Measurements from ENCODE around the gene CARD10. TPM values are rescaled to one million over a fixed set of nuclear protein-coding genes. Genes with fewer than 3 reads are reported as not detected.

CARD10 gene
- total RNA-seq, 2 donors from 2014 or later, result 17.4 to 28.7 TPM

DNA sequence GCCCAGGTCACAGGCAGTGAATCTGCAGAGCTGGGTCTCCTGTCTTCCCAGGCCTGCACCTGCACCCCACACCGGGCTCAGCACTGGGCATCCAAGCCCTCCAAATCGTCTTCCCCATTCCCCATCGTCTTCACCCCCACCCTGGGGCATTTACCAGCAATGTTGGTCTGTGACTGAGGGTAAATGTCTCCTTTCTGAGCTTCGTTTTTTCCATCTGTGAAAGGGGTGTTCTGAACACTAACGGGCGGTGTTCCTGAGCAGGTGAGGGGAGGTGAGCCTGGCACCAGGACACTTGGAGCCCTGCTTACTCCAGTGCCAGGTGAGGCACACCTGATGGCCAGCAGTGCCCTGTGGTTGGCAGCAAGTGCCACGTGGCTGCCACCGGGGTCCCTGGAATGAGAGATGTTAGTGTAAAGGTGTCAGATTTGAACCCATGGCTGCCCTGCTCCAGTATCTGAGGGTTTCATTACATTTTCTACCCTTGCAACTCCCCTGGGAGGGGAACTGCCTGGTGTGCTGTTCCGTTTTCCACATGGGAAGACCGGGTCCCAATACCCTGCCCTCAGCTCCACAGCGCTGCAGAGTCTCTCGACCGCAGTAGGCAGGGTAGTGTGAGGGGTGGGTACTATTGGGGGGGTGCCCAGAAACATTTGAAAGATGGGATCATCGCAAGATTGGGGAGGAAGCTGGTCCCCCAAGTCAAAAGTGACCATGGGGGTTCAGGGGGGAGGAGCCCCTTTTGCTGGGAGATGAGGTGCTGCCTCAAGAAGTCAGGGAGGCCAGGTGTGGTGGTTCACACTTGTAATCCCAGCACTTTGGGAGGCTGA, 43.0 kb upstream of the CARD10 start:
- intact Hi-C loops (cut with DNase I), result no loop called here
- peaks cover 82% of the 10 kb centered on the region for H3K4me1 ChIP-seq
- H3K27me3 ChIP-seq, result no peaks in the 10 kb centered on the region

DNA sequence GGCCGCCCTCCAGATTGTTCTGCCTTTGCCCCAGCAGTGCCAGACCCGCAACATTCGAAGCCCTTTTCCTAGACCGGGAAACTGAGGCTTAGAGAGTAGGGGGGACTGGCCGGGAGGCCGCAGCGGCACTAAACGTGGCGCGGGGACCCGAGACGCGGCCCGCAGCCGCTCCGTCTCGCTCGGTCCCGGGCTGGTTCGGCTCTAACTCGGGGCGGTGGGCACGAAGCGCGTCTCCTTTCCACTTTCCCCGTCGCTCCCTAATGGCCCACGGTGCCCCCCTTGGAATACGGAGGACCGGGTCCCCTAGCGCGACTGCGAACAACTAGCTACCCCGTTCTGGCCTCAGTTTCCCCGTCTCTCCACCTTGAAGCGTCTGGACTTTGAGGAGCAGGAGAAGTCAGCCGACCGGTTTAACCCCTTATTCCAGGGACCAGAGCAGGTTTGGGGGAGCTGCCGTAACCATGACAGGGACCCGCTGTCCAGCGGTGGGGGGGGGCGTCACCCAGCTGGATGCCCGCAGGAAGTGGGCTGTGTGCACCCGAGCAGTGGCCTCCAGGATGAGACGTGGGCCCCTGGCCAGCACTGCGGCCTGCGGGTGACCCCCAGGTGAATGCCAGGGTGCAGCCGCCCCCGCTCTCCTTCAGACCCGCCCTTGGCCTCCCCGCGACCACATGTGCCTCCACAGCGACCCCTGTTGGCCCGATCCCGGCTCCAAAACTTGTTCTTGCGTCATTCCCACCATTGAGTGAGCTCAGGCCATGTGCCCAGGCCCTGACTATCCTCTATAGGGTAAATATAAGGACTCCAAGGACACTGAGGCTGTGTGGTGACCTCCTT, 42.2 kb upstream of the CARD10 start:
- DNase-seq (peak; percentile 96 to 98 (median 97)), ATAC-seq (peak; percentile 52)
- Histone ChIP-seq H3K36me3 (replicated peaks in 1 of 2; ENCODE audit: insufficient read depth in 1 of 2, low read depth in 2 of 2) (peaks cover 0 to 7% of the 10 kb centered on the region in 2 donors), H3K9me3 (no peaks in the 10 kb centered on the region), H3K4me3 (peak overlapping the region; percentile 36 to 94), H3K4me1 (peaks cover 82% of the 10 kb centered on the region), H3K27me3 (no peaks in the 10 kb centered on the region), H3K27ac (peak overlapping the region; percentile 96 to 100 (median 99))
- WGBS, 2 donors, result 1 to 2% methylated on average over 37 to 50 of the region's 56 CpGs
- peak; percentile 64 to 98 (median 93) for TF ChIP-seq CTCF (IDR thresholded peaks at IDR 0.05)
- TF ChIP-seq POLR2A (IDR thresholded peaks at IDR 0.05), result peak; percentile 73 to 87 (median 76)
- intact Hi-C loops (cut with DNase I), result no loop called here

More for the DNA sequence above, 43.0 kb upstream of the CARD10 start:
- H3K27ac ChIP-seq, result peak overlapping the region; percentile 96 to 100 (median 99)
- WGBS, 2 donors, result 16 to 22% methylated on average over 12 to 14 of the region's 14 CpGs
- peak overlapping the region in 1 of 2 donors; percentile 94 for H3K4me3 ChIP-seq
- TF ChIP-seq POLR2A (IDR thresholded peaks at IDR 0.05) (no peak), CTCF (IDR thresholded peaks at IDR 0.05) (no peak)
- DNase-seq (peak; percentile 45 to 67 (median 58)), ATAC-seq (no peak)
- no peaks in the 10 kb centered on the region for H3K9me3 ChIP-seq
- H3K36me3 ChIP-seq (replicated peaks in 1 of 2; ENCODE audit: insufficient read depth in 1 of 2, low read depth in 2 of 2), result peaks cover 0 to 10% of the 10 kb centered on the region in 2 donors

DNA sequence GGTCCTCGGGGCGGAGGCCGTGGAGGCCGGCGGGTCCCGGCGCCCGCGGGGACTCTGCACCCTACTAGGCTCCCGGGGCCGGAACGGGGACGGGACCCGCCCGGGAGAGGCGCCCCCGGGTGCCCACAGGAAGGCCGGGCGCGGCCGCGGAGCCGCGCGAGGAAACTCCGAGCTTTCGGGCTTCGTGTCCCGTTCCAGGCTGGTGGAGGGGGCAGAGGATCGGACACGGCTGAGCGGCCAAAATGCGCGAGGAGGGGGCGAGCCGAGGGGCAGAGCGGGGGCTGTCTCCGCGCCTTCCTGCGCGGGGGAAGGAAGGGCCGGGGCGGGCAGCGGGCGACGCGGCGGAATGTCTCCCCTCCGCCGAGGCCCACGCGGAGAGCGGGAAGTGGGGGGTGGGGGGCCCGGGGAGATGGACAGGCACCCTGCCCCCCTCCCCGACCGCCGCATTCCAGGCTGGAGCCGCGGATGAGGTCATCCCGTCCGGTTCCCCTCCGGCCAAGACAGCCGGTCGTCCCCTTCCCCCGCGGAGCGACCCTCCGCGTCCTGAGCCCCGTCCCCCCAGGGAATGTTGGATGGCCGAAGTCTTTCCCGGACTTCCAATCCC, 41.5 kb upstream of the CARD10 start:
- intact Hi-C loops (cut with DNase I), result no loop called here

More for the DNA sequence above, 41.5 kb upstream of the CARD10 start:
- no peaks in the 10 kb centered on the region for H3K36me3 ChIP-seq (replicated peaks in 1 of 2; ENCODE audit: insufficient read depth in 1 of 2, low read depth in 2 of 2)
- peaks cover 80% of the 10 kb centered on the region for H3K4me1 ChIP-seq
- WGBS, 2 donors, result 1% methylated on average over 22 to 64 of the region's 72 CpGs
- peak overlapping the region; percentile 96 to 100 (median 99) for H3K27ac ChIP-seq
- H3K27me3 ChIP-seq, result no peaks in the 10 kb centered on the region
- TF ChIP-seq POLR2A (IDR thresholded peaks at IDR 0.05), result peak in 1 of 3 donors; percentile 31
- no peak for TF ChIP-seq CTCF (IDR thresholded peaks at IDR 0.05)
- ATAC-seq, result peak; percentile 20
- peak; percentile 71 to 76 (median 74) for DNase-seq
- peak overlapping the region; percentile 36 to 94 for H3K4me3 ChIP-seq
- no peaks in the 10 kb centered on the region for H3K9me3 ChIP-seq

Data from body of pancreas (tissue), 4 donors.